Chondrocyte (in vitro differentiated cells): ENCODE data around the gene OR4X2. TPM values are rescaled to one million over a fixed set of nuclear protein-coding genes. Genes with fewer than 3 reads are reported as not detected.
"Not testable (repeated sequence)": the region's sequence is repeated elsewhere in the genome, so short reads cannot be mapped to it uniquely, and the experiment has no call there.

Experiments
- DNase-seq: peaks from one replicate; pipeline ENCODE4 v3.0.0; 2021; ENCODE audit warnings: mixed read lengths, low spot score
- H3K27ac Mint-ChIP-seq: one replicate; pipeline ENCODE4 v1.8.0; 2021; ENCODE audit warnings: mild to moderate bottlenecking, moderate library complexity, mixed read lengths; ENCODE audit not compliant: unreplicated experiment
- H3K27me3 Mint-ChIP-seq: 2 replicates; pipeline ENCODE4 v1.8.0; 2021; ENCODE audit warnings: low read depth, mixed read lengths
- H3K36me3 Mint-ChIP-seq: 2 replicates; pipeline ENCODE4 v1.8.0; 2021; ENCODE audit warnings: low read depth, mixed read lengths
- H3K4me1 Mint-ChIP-seq: 2 replicates; pipeline ENCODE4 v1.8.0; 2021; ENCODE audit warnings: low read depth, mild to moderate bottlenecking, mixed read lengths
- H3K4me3 Mint-ChIP-seq: one replicate; pipeline ENCODE4 v1.8.0; 2021; ENCODE audit warnings: mild to moderate bottlenecking, moderate library complexity, mixed read lengths; ENCODE audit not compliant: unreplicated experiment
- H3K9me3 Mint-ChIP-seq: 2 replicates; pipeline ENCODE4 v1.8.0; 2021; ENCODE audit warnings: low read depth, mixed read lengths
- CTCF ChIP-seq: fragments of 200-600 bp; sonication (generic); IDR thresholded peaks from 2 replicates; pipeline ENCODE4 v1.5.0; 2021; ENCODE audit warnings: antibody characterized with exemption, mild to moderate bottlenecking, moderate library complexity
- long read RNA-seq: library from polyadenylated mRNA; stranded (forward); transcript quantifications from one replicate; pipeline ENCODE4 v2.0.0, GENCODE V29; 2021
- total RNA-seq: library from RNA; stranded (reverse); gene quantifications from 3 replicates; pipeline ENCODE4 v1.2.1, GENCODE V29; 2021

The OR4X2 gene
- not detected in 3 replicates for total RNA-seq
- long read RNA-seq: 0 reads

- no peak within 1 kb of the TSS for H3K27ac Mint-ChIP-seq
- no peak for DNase-seq
- peaks cover 6% of the 10 kb centered on the region for H3K27me3 Mint-ChIP-seq
- peaks cover 14% of the 10 kb centered on the region for H3K9me3 Mint-ChIP-seq
- H3K4me1 Mint-ChIP-seq: no peaks in the 10 kb centered on the region
- no peak for TF ChIP-seq CTCF
- H3K36me3 Mint-ChIP-seq: no peaks in the 10 kb centered on the region
- H3K4me3 Mint-ChIP-seq: no peak within 1 kb of the TSS
Observed at GRCh38 chr11:48244804-48245203, at the start of gene OR4X2. OR4X2 (plus strand) TSS chr11:48245104; CDS start chr11:48245104, 0 bp downstream.

GRCh38 chr11:48207881-48208280, 37.0 kb upstream of the OR4X2 start:
- H3K27me3 Mint-ChIP-seq: peaks cover 39% of the 10 kb centered on the region
- no peaks in the 10 kb centered on the region for H3K36me3 Mint-ChIP-seq
- no peak for TF ChIP-seq CTCF
- no peak for DNase-seq
- no peaks in the 10 kb centered on the region for H3K4me1 Mint-ChIP-seq
- H3K9me3 Mint-ChIP-seq: peaks cover 1% of the 10 kb centered on the region
- no peak overlapping the region for H3K27ac Mint-ChIP-seq
- no peak overlapping the region for H3K4me3 Mint-ChIP-seq

- H3K27me3 Mint-ChIP-seq: peaks cover 37% of the 10 kb centered on the region
- no peaks in the 10 kb centered on the region for H3K36me3 Mint-ChIP-seq
- no peaks in the 10 kb centered on the region for H3K9me3 Mint-ChIP-seq
- no peak overlapping the region for H3K27ac Mint-ChIP-seq
- no peak overlapping the region for H3K4me3 Mint-ChIP-seq
- no peak for DNase-seq
- TF ChIP-seq CTCF: peak; percentile 23
- H3K4me1 Mint-ChIP-seq: no peaks in the 10 kb centered on the region
Observed at GRCh38 chr11:48210052-48210451, 34.9 kb upstream of the OR4X2 start.

GRCh38 chr11:48216510-48216909, 28.4 kb upstream of the OR4X2 start, which contains the start of gene OR4B1:
OR4B1 (plus strand) TSS chr11:48216810; CDS start chr11:48216810, 0 bp downstream.
- DNase-seq: no peak
- Mint-ChIP-seq H3K27me3 (peaks cover 24% of the 10 kb centered on the region), H3K27ac (no peak within 1 kb of the TSS), H3K4me3 (no peak within 1 kb of the TSS), H3K4me1 (no peaks in the 10 kb centered on the region), H3K36me3 (no peaks in the 10 kb centered on the region), H3K9me3 (no peaks in the 10 kb centered on the region)
- TF ChIP-seq CTCF: no peak

- Mint-ChIP-seq H3K27me3 (peaks cover 2% of the 10 kb centered on the region), H3K9me3 (peaks cover 12% of the 10 kb centered on the region), H3K4me1 (no peaks in the 10 kb centered on the region), H3K36me3 (no peaks in the 10 kb centered on the region), H3K4me3 (no peak overlapping the region), H3K27ac (no peak overlapping the region)
- TF ChIP-seq CTCF: no peak
- no peak for DNase-seq
Observed at GRCh38 chr11:48228761-48229160, 16.1 kb upstream of the OR4X2 start.

GRCh38 chr11:48230057-48230456, 14.8 kb upstream of the OR4X2 start:
- not testable (repeated sequence) for DNase-seq, H3K36me3 Mint-ChIP-seq, H3K27me3 Mint-ChIP-seq, H3K4me1 Mint-ChIP-seq, H3K4me3 Mint-ChIP-seq, H3K27ac Mint-ChIP-seq
- peaks cover 13% of the 10 kb centered on the region for H3K9me3 Mint-ChIP-seq
